Head of caudate nucleus (tissue), 42 donors: ENCODE data around the gene MIPOL1.
A peak's percentile ranks its signal among the peaks of the same experiment; 100 is the strongest.

Experiments
- DNase-seq, 42 donors: peaks; one replicate each; pipeline versions ENCODE4 v3.0.0 to v3.0.0-alpha.2; 2020 to 2021; ENCODE audit warnings: mixed read lengths in 7 of 42
- intact Hi-C: fragments of 100-400 bp; cut with DNase I; formaldehyde crosslinking; loops from one replicate; pipeline ENCODE4 v1.15.0; 2022

MIPOL1 gene

GRCh38 chr14:37587881-37588666 is 390.3 kb downstream of the MIPOL1 start:
- intact Hi-C loops = loop anchor here (10.0 kb wide), 1 partner anchor 933 kb away; no protein-coding TSS in a partner anchor
- no peak for DNase-seq

GRCh38 chr14:37588667-37588955 is 390.9 kb downstream of the MIPOL1 start:
- intact Hi-C loops = loop anchor here (10.0 kb wide), 1 partner anchor 934 kb away; no protein-coding TSS in a partner anchor
- DNase-seq = no peak

- intact Hi-C loops = loop anchor here (10.0 kb wide), 1 partner anchor 934 kb away; no protein-coding TSS in a partner anchor
- no peak for DNase-seq
These were observed 391.4 kb downstream of the MIPOL1 start for GRCh38 chr14:37588956-37589714.

GRCh38 chr14:37589715-37590427 is 392.1 kb downstream of the MIPOL1 start:
- no peak for DNase-seq
- intact Hi-C loops = loop anchor here (10.0 kb wide), 1 partner anchor 935 kb away; no protein-coding TSS in a partner anchor

DNA sequence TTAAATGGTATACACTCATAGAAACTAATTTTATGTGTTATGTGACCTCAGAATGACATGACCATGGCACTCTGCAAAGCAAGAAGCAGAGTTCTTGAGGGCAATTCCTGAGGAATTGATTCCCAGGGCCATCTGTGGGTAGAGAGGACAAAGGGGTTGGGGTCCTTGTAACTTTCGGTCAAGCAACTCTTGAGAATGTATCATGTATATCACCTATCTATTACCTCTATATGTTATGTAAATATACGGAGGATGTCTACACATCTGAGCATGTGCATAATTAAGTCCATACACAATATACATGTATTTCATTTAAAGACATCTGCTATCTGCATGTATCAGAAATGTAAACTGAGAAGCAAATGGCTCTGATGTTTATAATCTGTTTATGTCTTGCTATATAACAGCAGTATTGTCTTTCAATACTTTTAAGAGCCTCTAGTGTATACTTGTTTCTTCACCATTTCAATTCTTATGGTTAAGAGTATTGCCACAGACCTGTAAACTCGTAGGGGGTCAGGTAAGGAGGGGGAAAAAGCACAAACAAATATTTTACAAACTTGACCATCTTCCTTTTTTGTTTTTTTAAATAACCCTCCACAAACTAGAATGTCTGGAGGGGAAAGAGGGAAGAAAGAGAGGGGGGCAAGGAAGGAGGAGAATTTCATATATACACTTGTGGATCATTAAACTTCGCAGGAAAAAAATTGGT is 392.8 kb downstream of the MIPOL1 start:
- no peak for DNase-seq
- intact Hi-C loops = no loop called here

DNA sequence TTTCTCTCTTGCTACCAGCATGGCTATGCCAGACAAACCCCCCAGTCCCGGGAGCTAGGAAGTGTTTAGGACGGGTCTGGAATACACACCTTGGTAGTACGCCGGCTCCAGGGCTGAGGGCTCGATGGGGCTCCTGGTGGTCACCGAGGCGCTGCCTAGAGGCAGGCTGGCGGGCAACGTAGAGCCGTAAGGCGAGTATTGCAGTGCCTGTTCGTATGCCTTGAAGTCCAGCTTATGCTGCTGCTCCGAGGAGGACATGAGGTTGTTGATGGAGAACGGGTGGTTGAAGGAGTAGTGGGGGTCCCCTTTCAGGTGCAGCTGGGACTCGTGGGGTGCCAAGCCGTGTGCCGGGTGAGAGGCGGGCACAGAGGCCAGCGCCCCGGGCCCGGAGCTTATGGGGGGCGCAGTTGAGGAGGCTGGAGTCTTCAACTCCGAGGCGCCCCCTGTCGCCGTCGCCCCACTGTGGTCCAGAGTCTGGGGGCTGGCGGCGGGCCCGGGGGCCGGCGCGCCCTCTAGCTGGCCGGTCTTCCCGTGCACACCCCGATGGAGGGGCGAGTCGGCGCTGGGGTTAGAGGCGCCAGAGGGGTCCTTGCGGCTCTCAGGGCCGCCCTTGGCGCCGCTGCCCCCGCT is 393.7 kb downstream of the MIPOL1 start:
- no peak for DNase-seq
- intact Hi-C loops = no loop called here

DNA sequence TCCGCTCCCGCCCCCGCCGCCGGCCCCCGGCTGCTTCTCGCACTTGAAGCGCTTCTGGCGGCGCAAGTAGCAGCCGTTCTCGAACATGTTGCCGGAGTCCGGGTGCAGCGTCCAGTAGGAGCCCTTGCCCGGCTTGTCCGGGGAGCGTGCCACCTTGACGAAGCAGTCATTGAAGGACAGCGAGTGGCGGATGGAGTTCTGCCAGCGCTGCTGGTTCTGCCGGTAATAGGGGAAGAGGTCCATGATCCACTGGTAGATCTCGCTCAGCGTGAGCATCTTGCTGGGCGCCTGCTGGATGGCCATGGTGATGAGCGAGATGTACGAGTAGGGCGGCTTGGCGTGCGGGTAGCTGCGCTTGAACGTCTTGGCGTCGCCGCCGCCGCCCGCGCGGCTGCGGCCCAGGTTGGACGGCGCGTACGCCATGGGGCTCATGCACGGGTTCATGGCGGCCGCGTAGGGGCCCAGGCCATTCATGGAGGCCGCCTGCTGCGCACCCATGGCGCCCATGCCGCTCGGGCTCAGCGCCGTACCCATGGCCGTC is 394.3 kb downstream of the MIPOL1 start:
- intact Hi-C loops = no loop called here
- DNase-seq = no peak

DNA sequence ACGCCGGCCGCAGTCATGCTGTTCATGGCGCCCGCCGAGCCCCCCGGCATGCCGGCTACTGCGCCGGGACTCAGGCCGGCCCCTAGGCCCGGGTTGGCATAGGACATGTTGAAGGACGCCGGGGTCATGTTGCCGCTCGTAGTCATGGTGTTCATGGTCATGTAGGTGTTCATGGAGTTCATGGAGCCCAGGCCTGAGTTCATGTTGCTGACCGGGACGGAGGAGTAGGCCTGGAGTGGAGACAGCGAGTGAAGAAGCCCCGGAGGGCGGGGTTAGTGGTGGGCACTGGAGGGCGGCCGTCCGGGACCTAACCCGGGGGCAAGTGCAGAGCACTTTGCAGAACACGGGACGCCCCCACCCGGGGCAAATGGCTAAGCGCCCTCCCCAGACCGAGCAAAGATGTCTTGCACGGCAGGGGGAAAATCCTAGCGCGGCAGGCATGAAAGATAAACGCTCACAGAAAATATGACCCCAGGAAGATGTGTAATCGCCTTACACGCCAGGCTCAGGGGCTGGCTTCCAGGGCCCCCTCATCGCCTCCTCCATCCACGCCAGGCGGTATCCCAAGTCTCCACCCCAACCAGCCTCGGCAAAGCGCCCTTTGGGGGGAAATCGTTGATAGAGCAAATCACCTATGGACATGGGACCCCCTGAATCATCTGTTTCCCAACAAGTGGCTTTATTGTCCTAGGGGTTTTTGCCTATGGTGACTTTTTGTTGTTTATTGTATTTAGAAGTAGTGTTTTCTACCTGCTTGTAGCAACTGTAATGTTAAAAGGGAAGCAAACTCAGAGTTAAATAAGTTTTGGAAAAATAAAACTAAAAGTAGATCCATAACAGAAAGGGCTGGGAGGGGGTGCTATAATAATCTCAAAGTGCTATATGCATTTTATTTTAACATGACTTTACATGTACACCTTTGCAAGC is 395.0 kb downstream of the MIPOL1 start:
- no peak for DNase-seq
- intact Hi-C loops = no loop called here

GRCh38 chr14:37593511-37594237 is 395.9 kb downstream of the MIPOL1 start:
- DNase-seq = no peak

DNA sequence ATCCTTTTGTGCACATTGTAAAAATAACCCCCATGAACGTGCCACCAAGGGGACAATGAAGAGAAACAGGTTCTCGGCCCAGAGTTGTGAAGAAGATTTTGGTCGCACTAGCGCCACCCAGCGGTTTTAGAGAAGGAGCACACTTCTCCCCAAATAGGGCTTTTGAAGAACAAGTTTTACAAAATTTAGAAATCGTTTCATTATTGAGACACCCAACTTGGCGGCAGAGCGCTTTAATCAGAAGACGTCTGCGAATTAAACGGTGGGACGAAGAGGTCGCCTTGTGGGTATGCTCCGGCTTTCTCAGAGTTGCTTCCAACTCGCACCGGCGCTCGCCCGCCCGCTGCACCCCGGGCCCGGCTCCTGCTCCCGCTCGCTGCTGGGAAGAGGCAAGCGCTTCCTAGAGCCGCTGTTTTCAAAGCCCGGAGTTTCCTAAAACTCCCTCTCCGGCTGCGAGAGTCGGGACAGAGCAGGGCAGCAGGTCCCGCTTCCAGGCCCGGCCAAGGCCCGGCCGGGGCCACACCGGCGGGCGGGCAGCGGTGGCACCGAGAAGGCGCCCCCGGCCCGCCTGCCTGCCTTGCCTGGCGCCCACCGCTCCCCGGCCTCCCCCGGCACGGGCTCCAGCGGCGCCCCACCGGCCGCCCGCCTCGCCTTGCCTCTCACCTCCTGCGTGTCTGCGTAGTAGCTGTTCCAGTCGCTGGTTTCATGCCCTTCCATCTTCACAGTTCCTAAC is 396.7 kb downstream of the MIPOL1 start:
- peak in 16 of 42 donors; percentile 20 to 68 (median 39) for DNase-seq
- intact Hi-C loops = no loop called here

More at GRCh38 chr14:37593511-37594237, 395.9 kb downstream of the MIPOL1 start:
- intact Hi-C loops = no loop called here

GRCh38 chr14:37594971-37595808 is 397.5 kb downstream of the MIPOL1 start, which contains the start of the genes FOXA1 and TTC6:
TSS of gene FOXA1 (minus strand) at chr14:37595249. CDS start at chr14:37594972, 277 bp downstream.
TSS of gene TTC6 (plus strand) at chr14:37595629. CDS start at chr14:37622065, 26,436 bp downstream.
- intact Hi-C loops = no loop called here
- peak in 3 of 42 donors; percentile 9 to 48 (median 20) for DNase-seq

GRCh38 chr14:37595809-37596621 is 398.3 kb downstream of the MIPOL1 start:
- no peak for DNase-seq
- intact Hi-C loops = no loop called here

DNA sequence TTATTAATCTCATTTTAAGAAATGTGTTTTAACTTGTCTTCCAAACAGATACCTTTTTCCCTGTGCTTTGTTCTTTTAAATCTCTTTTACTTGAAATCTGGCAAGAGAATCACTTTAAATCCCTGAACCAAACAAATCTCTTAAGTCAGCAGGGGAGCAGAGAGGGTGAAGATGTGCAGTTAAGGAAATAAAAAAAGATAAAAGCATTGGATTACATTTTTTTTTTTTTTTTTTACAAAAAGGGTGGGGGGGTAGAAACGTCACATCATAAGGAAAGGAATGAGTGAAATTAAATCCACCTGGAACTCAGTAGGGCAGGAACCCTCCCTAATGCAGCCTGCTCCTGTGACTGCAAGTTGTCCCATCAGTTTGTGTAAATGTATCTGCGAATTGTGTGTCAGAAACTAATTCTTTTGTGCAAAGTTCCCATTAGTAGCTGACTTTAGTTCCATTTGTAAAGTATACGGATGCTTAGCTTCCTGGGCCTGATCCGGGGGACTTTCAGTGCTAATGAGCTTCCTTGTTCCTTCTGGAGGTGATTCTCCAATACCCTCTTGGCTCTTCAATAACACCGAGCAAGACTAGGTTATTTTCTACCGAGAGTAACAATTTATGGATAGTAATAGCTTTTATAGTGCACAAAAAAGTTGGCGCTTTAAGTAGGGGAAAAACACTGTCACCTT is 399.2 kb downstream of the MIPOL1 start:
- intact Hi-C loops = no loop called here
- DNase-seq = no peak
